ENCODE measurements around the gene GCC1. TPM values are rescaled to one million over a fixed set of nuclear protein-coding genes. Genes with fewer than 3 reads are reported as not detected.

The GCC1 gene
- total and polyA plus RNA-seq, 2 donors (not counting 3 experiments of a cell fraction or from before 2014, with no cell fraction given): 4.6 to 15.5 TPM

DNA sequence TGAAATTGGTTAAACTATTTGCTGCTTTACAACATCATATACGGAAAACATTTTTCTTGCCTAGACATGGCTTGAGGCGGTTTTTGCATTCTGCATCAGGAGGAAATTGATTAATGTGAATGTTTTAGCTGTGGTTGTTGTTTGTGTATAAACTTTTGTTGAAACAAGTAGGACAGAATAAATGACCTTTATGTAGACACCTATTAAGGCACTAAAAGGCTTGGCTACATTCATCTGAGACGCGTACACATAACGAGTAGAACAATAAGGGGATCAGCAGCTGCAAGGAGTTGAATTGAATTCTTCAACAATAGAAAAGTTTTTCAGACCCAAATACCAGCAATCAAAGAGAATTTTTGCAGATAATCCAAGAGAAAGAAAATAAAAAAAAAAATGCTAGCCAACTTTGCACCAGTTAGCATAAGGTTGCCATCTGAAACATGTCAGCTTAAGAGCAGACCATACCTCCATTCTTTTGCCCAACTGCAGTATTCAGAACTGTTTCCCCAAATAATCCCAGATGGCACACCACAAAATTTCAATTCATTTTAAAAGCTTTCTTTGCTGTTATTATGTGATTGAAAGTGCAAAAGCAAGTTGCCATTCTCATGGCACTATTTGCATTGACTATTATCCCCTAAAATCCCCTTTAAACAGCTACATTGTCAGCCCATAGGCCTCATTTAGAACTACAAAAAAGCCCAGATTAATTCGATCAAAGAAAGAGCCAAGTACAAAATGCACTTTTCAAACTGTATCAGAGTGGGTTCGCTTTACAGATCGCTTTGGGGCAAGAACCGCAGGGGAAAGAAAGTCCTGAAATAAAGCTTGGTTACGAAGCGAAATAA lies 49.6 kb downstream of the GCC1 start:
- ChIA-PET POLR2A (no interaction called here), CTCF (no interaction called here)
- no peaks in the 10 kb centered on the region for H3K9me1 ChIP-seq (replicated peaks; ENCODE audit: control insufficient read depth, extremely low read depth, insufficient read depth, low read length)
- H4K20me1 ChIP-seq (replicated peaks; ENCODE audit: control insufficient read depth, extremely low read depth, insufficient read depth, low read length): no peaks in the 10 kb centered on the region
- H3K9me3 ChIP-seq (replicated peaks; ENCODE audit: control insufficient read depth, insufficient read depth, low read length): no peaks in the 10 kb centered on the region
- no peak for DNase-seq (ENCODE audit: low read depth, low spot score)
- intact Hi-C loops (cut with micrococcal nuclease) (no loop called here), dilution Hi-C loops (cut with MboI; ENCODE audit: extremely low pct_ligation_motif_present, low sequenced_read_pairs) (no loop called here)
- H2AFZ ChIP-seq (ENCODE audit: low read depth, low read length): no peak overlapping the region
- H3K9ac ChIP-seq (replicated peaks; ENCODE audit: extremely low read depth, insufficient read depth, low read length): no peak overlapping the region
- TF ChIP-seq GATA2 (IDR thresholded peaks at IDR 0.05; ENCODE audit: insufficient read depth, insufficient read length, low read depth, low read length) (no peak), JUN (IDR thresholded peaks at IDR 0.05; ENCODE audit: borderline replicate concordance, insufficient read depth, insufficient read length, low read depth) (no peak), POLR2A (IDR thresholded peaks at IDR 0.05; ENCODE audit: low read depth, low read length) (no peak), MYC (IDR thresholded peaks at IDR 0.05; ENCODE audit: low read depth, low read length) (no peak), EZH2 (IDR thresholded peaks at IDR 0.05; ENCODE audit: borderline replicate concordance, low read depth, low read length, severe bottlenecking) (no peak), POLR2AphosphoS5 (IDR thresholded peaks at IDR 0.05; ENCODE audit: insufficient read depth, low read depth, low read length) (no peak), FOS (IDR thresholded peaks at IDR 0.05; ENCODE audit: borderline replicate concordance, insufficient read depth, low read length) (no peak)
- TF ChIP-seq, protein P1, sequence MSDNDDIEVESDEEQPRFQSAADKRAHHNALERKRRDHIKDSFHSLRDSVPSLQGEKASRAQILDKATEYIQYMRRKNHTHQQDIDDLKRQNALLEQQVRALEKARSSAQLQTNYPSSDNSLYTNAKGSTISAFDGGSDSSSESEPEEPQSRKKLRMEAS (IDR thresholded peaks at IDR 0.05; ENCODE audit: insufficient read depth, insufficient read length): no peak
- TF ChIP-seq, protein P2, sequence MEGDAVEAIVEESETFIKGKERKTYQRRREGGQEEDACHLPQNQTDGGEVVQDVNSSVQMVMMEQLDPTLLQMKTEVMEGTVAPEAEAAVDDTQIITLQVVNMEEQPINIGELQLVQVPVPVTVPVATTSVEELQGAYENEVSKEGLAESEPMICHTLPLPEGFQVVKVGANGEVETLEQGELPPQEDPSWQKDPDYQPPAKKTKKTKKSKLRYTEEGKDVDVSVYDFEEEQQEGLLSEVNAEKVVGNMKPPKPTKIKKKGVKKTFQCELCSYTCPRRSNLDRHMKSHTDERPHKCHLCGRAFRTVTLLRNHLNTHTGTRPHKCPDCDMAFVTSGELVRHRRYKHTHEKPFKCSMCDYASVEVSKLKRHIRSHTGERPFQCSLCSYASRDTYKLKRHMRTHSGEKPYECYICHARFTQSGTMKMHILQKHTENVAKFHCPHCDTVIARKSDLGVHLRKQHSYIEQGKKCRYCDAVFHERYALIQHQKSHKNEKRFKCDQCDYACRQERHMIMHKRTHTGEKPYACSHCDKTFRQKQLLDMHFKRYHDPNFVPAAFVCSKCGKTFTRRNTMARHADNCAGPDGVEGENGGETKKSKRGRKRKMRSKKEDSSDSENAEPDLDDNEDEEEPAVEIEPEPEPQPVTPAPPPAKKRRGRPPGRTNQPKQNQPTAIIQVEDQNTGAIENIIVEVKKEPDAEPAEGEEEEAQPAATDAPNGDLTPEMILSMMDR (IDR thresholded peaks at IDR 0.05; ENCODE audit: extremely low read depth in 1 of 2, insufficient read depth in 1 of 2, low read depth in 1 of 2, low read length in 2 of 2): no peak
- no peaks in the 10 kb centered on the region for H3K4me1 ChIP-seq (ENCODE audit: control insufficient read depth, extremely low read depth, insufficient read depth, low read length)
- H3K36me3 ChIP-seq (ENCODE audit: control insufficient read depth in 2 of 2, extremely low read depth in 1 of 2, insufficient read depth in 2 of 2, low read length in 2 of 2): no peaks in the 10 kb centered on the region
- no peak overlapping the region for H3K27ac ChIP-seq (ENCODE audit: insufficient read depth, low read depth, low read length)
- no peaks in the 10 kb centered on the region for H3K79me2 ChIP-seq (ENCODE audit: control insufficient read depth, insufficient read depth, low read length)
- H3K4me3 ChIP-seq (replicated peaks in 1 of 3; ENCODE audit: insufficient read depth in 1 of 3, low read depth in 1 of 3, low read length in 3 of 3): no peak overlapping the region
- FAIRE-seq: no peak
- H3K4me2 ChIP-seq (ENCODE audit: insufficient read depth, low read length): no peak overlapping the region
- H3K27me3 ChIP-seq (ENCODE audit: control insufficient read depth in 2 of 2, insufficient read depth in 2 of 2, low read length in 2 of 2): peaks cover 17 to 20% of the 10 kb centered on the region in 2 experiments
- BruUV-seq (replicated peaks): no TSS peak
